Measurements from ENCODE around the gene TAF5. TPM values are rescaled to one million over a fixed set of nuclear protein-coding genes. Genes with fewer than 3 reads are reported as not detected.

The TAF5 gene
- total RNA-seq, 3 donors from 2014 or later, result 3.4 to 7.0 (median 5.9) TPM

GRCh38 chr10:103395754-103396066, 27.9 kb downstream of the TAF5 start:
- H3K4me3 ChIP-seq, result peak overlapping the region; percentile 81 to 98 (median 94)
- intact Hi-C loops (cut with DNase I; ENCODE audit: low total_unique reads), result no loop called here
- no peak for DNase-seq (ENCODE audit: low spot score in 2 of 2)
- H3K4me1 ChIP-seq, result peaks cover 5 to 9% of the 10 kb centered on the region in 2 donors
- H3K9me3 ChIP-seq, result no peaks in the 10 kb centered on the region
- no peaks in the 10 kb centered on the region for H3K27me3 ChIP-seq
- no peaks in the 10 kb centered on the region for H3K36me3 ChIP-seq
- H3K27ac ChIP-seq, result peak overlapping the region; percentile 84 to 87
- TF ChIP-seq POLR2A (IDR thresholded peaks at IDR 0.05), result no peak

GRCh38 chr10:103396067-103396788, 28.5 kb downstream of the TAF5 start, which contains the start of the genes ATP5MK and PDCD11:
Gene ATP5MK (minus strand): TSS chr10:103396475. CDS start chr10:103392457, 4,018 bp downstream.
Gene PDCD11 (plus strand): TSS chr10:103396626. CDS start chr10:103398427, 1,801 bp downstream.
- Histone ChIP-seq H3K4me3 (peak within 1 kb of the TSS; percentile 81 to 98 (median 94)), H3K9me3 (no peaks in the 10 kb centered on the region), H3K4me1 (peaks cover 5 to 9% of the 10 kb centered on the region in 2 donors), H3K27me3 (no peaks in the 10 kb centered on the region), H3K27ac (peak within 1 kb of the TSS; percentile 84 to 87), H3K36me3 (no peaks in the 10 kb centered on the region)
- DNase-seq (ENCODE audit: low spot score in 2 of 2), result peak; percentile 97 to 98
- intact Hi-C loops (cut with DNase I; ENCODE audit: low total_unique reads), result no loop called here
- TF ChIP-seq POLR2AphosphoS5 (IDR thresholded peaks at IDR 0.05) (peak; percentile 57 to 82 (median 74)), POLR2A (IDR thresholded peaks at IDR 0.05) (peak; percentile 42), CTCF (IDR thresholded peaks at IDR 0.05) (no peak)

- no peak for DNase-seq (ENCODE audit: low spot score in 2 of 2)
- H3K27me3 ChIP-seq, result no peaks in the 10 kb centered on the region
- peaks cover 5 to 9% of the 10 kb centered on the region in 2 donors for H3K4me1 ChIP-seq
- H3K27ac ChIP-seq, result peak overlapping the region; percentile 68 to 87
- TF ChIP-seq POLR2AphosphoS5 (IDR thresholded peaks at IDR 0.05) (no peak), CTCF (IDR thresholded peaks at IDR 0.05) (no peak), POLR2A (IDR thresholded peaks at IDR 0.05) (no peak)
- no peaks in the 10 kb centered on the region for H3K9me3 ChIP-seq
- H3K36me3 ChIP-seq, result no peaks in the 10 kb centered on the region
- intact Hi-C loops (cut with DNase I; ENCODE audit: low total_unique reads), result no loop called here
- peak overlapping the region; percentile 81 to 98 (median 94) for H3K4me3 ChIP-seq
Observed at GRCh38 chr10:103396789-103397087, 29.0 kb downstream of the TAF5 start.

GRCh38 chr10:103397191-103397825, 29.5 kb downstream of the TAF5 start:
- no peaks in the 10 kb centered on the region for H3K36me3 ChIP-seq
- no peak for TF ChIP-seq POLR2AphosphoS5 (IDR thresholded peaks at IDR 0.05)
- H3K9me3 ChIP-seq, result no peaks in the 10 kb centered on the region
- H3K27me3 ChIP-seq, result no peaks in the 10 kb centered on the region
- no peak for DNase-seq (ENCODE audit: low spot score in 2 of 2)
- H3K4me1 ChIP-seq, result peaks cover 5 to 9% of the 10 kb centered on the region in 2 donors
- H3K27ac ChIP-seq, result no peak overlapping the region
- peak overlapping the region; percentile 81 to 98 (median 94) for H3K4me3 ChIP-seq
- intact Hi-C loops (cut with DNase I; ENCODE audit: low total_unique reads), result no loop called here

GRCh38 chr10:103413564-103413963, 45.8 kb downstream of the TAF5 start:
- DNase-seq (ENCODE audit: low spot score in 2 of 2), result no peak
- Histone ChIP-seq H3K9me3 (no peaks in the 10 kb centered on the region), H3K4me3 (no peak overlapping the region), H3K4me1 (no peaks in the 10 kb centered on the region), H3K27ac (no peak overlapping the region), H3K27me3 (no peaks in the 10 kb centered on the region), H3K36me3 (peaks cover 19% of the 10 kb centered on the region)
- intact Hi-C loops (cut with DNase I; ENCODE audit: low total_unique reads), result no loop called here
- TF ChIP-seq POLR2AphosphoS5 (IDR thresholded peaks at IDR 0.05) (no peak), POLR2A (IDR thresholded peaks at IDR 0.05) (no peak), CTCF (IDR thresholded peaks at IDR 0.05) (no peak)

- Histone ChIP-seq H3K9me3 (no peaks in the 10 kb centered on the region), H3K27me3 (no peaks in the 10 kb centered on the region), H3K27ac (no peak overlapping the region), H3K4me3 (no peak overlapping the region), H3K4me1 (no peaks in the 10 kb centered on the region), H3K36me3 (peaks cover 27% of the 10 kb centered on the region)
- DNase-seq (ENCODE audit: low spot score in 2 of 2), result no peak
- intact Hi-C loops (cut with DNase I; ENCODE audit: low total_unique reads), result no loop called here
- TF ChIP-seq POLR2AphosphoS5 (IDR thresholded peaks at IDR 0.05) (no peak), POLR2A (IDR thresholded peaks at IDR 0.05) (no peak), CTCF (IDR thresholded peaks at IDR 0.05) (no peak)
Observed at GRCh38 chr10:103415581-103415980, 47.8 kb downstream of the TAF5 start.

Data from breast epithelium (tissue), 4 donors.